A549 (cell line): Measurements from ENCODE around the gene MVB12B. TPM values are rescaled to one million over a fixed set of nuclear protein-coding genes. Genes with fewer than 3 reads are reported as not detected.
A peak's percentile ranks its signal among the peaks of the same experiment; 100 is the strongest.

Experiments
- ATAC-seq, 2 experiments: fragments of 200-7000 bp in 1 of 2; fragments of >200 bp in 1 of 2; cut with Nextera tagmentation in 1 of 2; cut with Tn5 transposase in 1 of 2; 3 replicates each; pipeline versions ENCODE4 v1.8.0 to v1.9.1; 2018 to 2020; ENCODE audit warnings: mild to moderate bottlenecking in 1 of 2, moderate library complexity in 1 of 2
- CTCF ChIA-PET: fragments of 300-600 bp; sonication (Branson Sonifier 250); formaldehyde crosslinking; extraction: SDS; loops from one replicate; lab custom pipeline; 2021; ENCODE audit warnings: antibody characterized with exemption, inconsistent platforms; lab: Yijun Ruan, JAX
- POLR2A ChIA-PET: fragments of 350-600 bp; formaldehyde crosslinking; extraction: SDS; loops from one replicate; lab custom pipeline; 2021; ENCODE audit warnings: antibody characterized with exemption, inconsistent platforms; lab: Yijun Ruan, JAX
- DNase-seq, 2 experiments: peaks; one replicate each; pipeline versions ENCODE4 v3.0.0 to v3.0.0-alpha.2; 2011 to 2016; ENCODE audit warnings: low read depth in 1 of 2, low spot score in 1 of 2
- FAIRE-seq: peaks from 2 replicates; lab custom pipeline; 2011; peaks lifted over from hg19 to GRCh38; lab: Jason Lieb, UNC
- H3K27ac ChIP-seq, 2 experiments: fragments of >200 bp; sonication (Bioruptor Twin); formaldehyde crosslinking; 3 replicates each; pipeline ENCODE4 v1.5.1; 2016 to 2017
- H3K4me1 ChIP-seq: fragments of >200 bp; sonication (Bioruptor Twin); formaldehyde crosslinking; 3 replicates; pipeline ENCODE4 v1.6.1; 2016
- H3K4me2 ChIP-seq: fragments of >200 bp; sonication (Bioruptor Twin); formaldehyde crosslinking; 3 replicates; pipeline ENCODE4 v1.6.1; 2016
- H3K4me3 ChIP-seq: fragments of >200 bp; sonication (Bioruptor Twin); formaldehyde crosslinking; 3 replicates; pipeline ENCODE4 v1.5.1; 2016
- H3K9me3 ChIP-seq: fragments of >200 bp; sonication (Bioruptor Twin); formaldehyde crosslinking; 3 replicates; pipeline ENCODE4 v1.6.1; 2016
- BHLHE40 ChIP-seq: IDR thresholded peaks from 2 replicates; pipeline ENCODE4 v1.6.1; 2012; ENCODE audit warnings: low read depth, low read length, inconsistent platforms
- CBX2 ChIP-seq: fragments of 200-600 bp; sonication (generic); IDR thresholded peaks from 2 replicates; pipeline ENCODE4 v1.6.1; 2016; ENCODE audit warnings: low read depth, mild to moderate bottlenecking, borderline replicate concordance
- CHD4 ChIP-seq: fragments of 200-600 bp; sonication (generic); IDR thresholded peaks from 2 replicates; pipeline ENCODE4 v1.6.1; 2016; ENCODE audit warnings: antibody characterized with exemption, mild to moderate bottlenecking, borderline replicate concordance
- ELK1 ChIP-seq: fragments of 150-350 bp; IDR thresholded peaks from 2 replicates; pipeline ENCODE4 v1.6.1; 2014; ENCODE audit warnings: low read depth, mild to moderate bottlenecking, low read length
- EP300 ChIP-seq, 2 experiments: fragments of >200 bp; sonication (Bioruptor Twin); formaldehyde crosslinking; IDR thresholded peaks; 2 replicates in 1 of 2; 3 replicates in 1 of 2; pipeline ENCODE4 v1.6.1; 2016 to 2017
- FOSB ChIP-seq: fragments of 250-450 bp; sonication (Bioruptor Pico); IDR thresholded peaks from 2 replicates; pipeline ENCODE4 v1.5.0; 2020; ENCODE audit warnings: mild to moderate bottlenecking, moderate library complexity
- GATA3 ChIP-seq: IDR thresholded peaks from 2 replicates; pipeline ENCODE4 v1.6.1; 2012; ENCODE audit warnings: borderline replicate concordance
- HES2 ChIP-seq: fragments of >200 bp; sonication (Bioruptor Twin); formaldehyde crosslinking; IDR thresholded peaks from 2 replicates; pipeline ENCODE4 v1.6.1; 2016
- HOXA7 ChIP-seq: fragments of 250-450 bp; sonication (Bioruptor Pico); IDR thresholded peaks from 2 replicates; pipeline ENCODE4 v1.5.0; 2020; ENCODE audit warnings: mild to moderate bottlenecking, moderate library complexity
- KDM5A ChIP-seq: fragments of 200-600 bp; sonication (generic); IDR thresholded peaks from 2 replicates; pipeline ENCODE4 v1.6.1; 2016; ENCODE audit warnings: antibody characterized with exemption, mild to moderate bottlenecking
- MAX ChIP-seq: IDR thresholded peaks from 2 replicates; pipeline ENCODE4 v1.6.1; 2012
- MAZ ChIP-seq: fragments of 150-350 bp; IDR thresholded peaks from 2 replicates; pipeline ENCODE4 v1.6.1; 2014; ENCODE audit warnings: antibody characterized with exemption, low read depth, low read length, borderline replicate concordance
- NFE2L2 ChIP-seq: fragments of 150-350 bp; conservative IDR thresholded peaks from 2 replicates; pipeline ENCODE4 v1.6.1; 2014; ENCODE audit warnings: low read length
- NR3C1 ChIP-seq: fragments of >200 bp; sonication (Bioruptor Twin); formaldehyde crosslinking; IDR thresholded peaks from 3 replicates; pipeline ENCODE4 v1.6.1; 2017
- PHF8 ChIP-seq: fragments of 200-600 bp; sonication (generic); IDR thresholded peaks from 2 replicates; pipeline ENCODE4 v1.6.1; 2016; ENCODE audit warnings: low read depth, mild to moderate bottlenecking, antibody characterized with exemption, moderate library complexity, borderline replicate concordance
- POLR2A ChIP-seq: IDR thresholded peaks from 2 replicates; pipeline ENCODE4 v1.6.1; 2012; ENCODE audit warnings: mild to moderate bottlenecking, low read length
- POLR2AphosphoS2 ChIP-seq: conservative IDR thresholded peaks from 2 replicates; pipeline ENCODE4 v1.6.1; 2012; ENCODE audit warnings: low read length, improper control_type of control experiment, inconsistent platforms
- RARB ChIP-seq: fragments of 250-450 bp; sonication (Bioruptor Pico); IDR thresholded peaks from 2 replicates; pipeline ENCODE4 v1.8.0; 2021; ENCODE audit warnings: mild to moderate bottlenecking, moderate library complexity
- RCOR1 ChIP-seq: fragments of 150-350 bp; IDR thresholded peaks from 2 replicates; pipeline ENCODE4 v1.6.1; 2014; ENCODE audit warnings: antibody characterized with exemption, low read length, low read depth
- REST ChIP-seq: fragments of 200-600 bp; sonication (generic); IDR thresholded peaks from 2 replicates; pipeline ENCODE4 v1.6.1; 2016; ENCODE audit warnings: antibody characterized with exemption, mild to moderate bottlenecking, moderate library complexity
- TFCP2L1 ChIP-seq: fragments of 250-450 bp; sonication (Bioruptor Pico); IDR thresholded peaks from 2 replicates; pipeline ENCODE4 v1.5.0; 2021; ENCODE audit warnings: mild to moderate bottlenecking
- TP53 ChIP-seq: fragments of 250-450 bp; sonication (Bioruptor Pico); IDR thresholded peaks from 2 replicates; pipeline ENCODE4 v1.5.0; 2021; ENCODE audit warnings: mild to moderate bottlenecking, moderate library complexity
- USF2 ChIP-seq: fragments of 450-650 bp; IDR thresholded peaks from 2 replicates; pipeline ENCODE4 v1.6.1; 2014; ENCODE audit warnings: antibody characterized with exemption
- ZC3H11A ChIP-seq: fragments of 450-650 bp; IDR thresholded peaks from 2 replicates; pipeline ENCODE4 v1.6.1; 2014; ENCODE audit warnings: antibody characterized with exemption, mild to moderate bottlenecking
- WGBS: methylation state at CpG from one replicate; pipeline ENCODE4 v1.1.6; 2017; ENCODE audit errors: missing lambda C conversion rate; 5-methylcytosine and 5-hydroxymethylcytosine counted together
- polyA plus RNA-seq, 4 experiments: library from polyadenylated mRNA; depleted of rRNA in 3 of 4; stranded (reverse); fragments of >200 nt; fragmentation: RNase III in 1 of 4; extraction: RNeasy Plus Mini Kit Qiagen cat#74134 plus additional on column Dnase treatment in 1 of 4; gene quantifications; 2 replicates in 3 of 4; 3 replicates in 1 of 4; pipeline ENCODE4 v1.2.3, GENCODE V29; 2011 to 2017

MVB12B gene
- polyA plus RNA-seq, 2 of the 4 experiments (the other 2 are of a cell fraction), result 4.6 to 5.9 TPM

- ATAC-seq, result no peak
- Histone ChIP-seq H3K4me3 (no peak overlapping the region), H3K9me3 (no peaks in the 10 kb centered on the region), H3K27ac (no peak overlapping the region), H3K4me2 (no peak overlapping the region), H3K4me1 (no peaks in the 10 kb centered on the region)
- DNase-seq, result no peak
- WGBS, result 93% methylated on average over 2 of the region's 2 CpGs
- no peak for FAIRE-seq
- TF ChIP-seq POLR2A (no peak), ELK1 (no peak), HES2 (no peak), PHF8 (no peak), KDM5A (no peak), GATA3 (no peak), BHLHE40 (no peak), EP300 (IDR thresholded peaks at IDR 0.05) (no peak), CBX2 (no peak), RARB (no peak), MAZ (no peak), ZC3H11A (no peak), HOXA7 (no peak), POLR2AphosphoS2 (no peak), RCOR1 (no peak), FOSB (CRISPR knock-in tag) (no peak), NFE2L2 (no peak)
- ChIA-PET CTCF (interaction anchor here (2.4 to 3.3 kb wide), 2 partner anchors 39 to 54 kb away, joined by 9 to 14 read pairs; no protein-coding TSS in a partner anchor), POLR2A (no interaction called here)
These were observed 111.1 kb downstream of the MVB12B start for GRCh38 chr9:126437701-126438100.

- no peak for TF ChIP-seq REST
- TF ChIP-seq HES2, result no peak
- TF ChIP-seq RCOR1, result no peak
- TF ChIP-seq RARB, result no peak
- TF ChIP-seq TFCP2L1, result no peak
- POLR2A ChIA-PET, result no interaction called here
- no peak for FAIRE-seq
- H3K4me2 ChIP-seq, result no peak overlapping the region
- 84% methylated on average over 11 of the region's 13 CpGs for WGBS
- CTCF ChIA-PET, result interaction anchor here (1.5 to 2.4 kb wide), 2 partner anchors 52 to 252 kb away, joined by 3 to 9 read pairs; no protein-coding TSS in a partner anchor
- no peaks in the 10 kb centered on the region for H3K4me1 ChIP-seq
- ATAC-seq, result no peak
- H3K27ac ChIP-seq, result no peak overlapping the region
- H3K4me3 ChIP-seq, result no peak overlapping the region
- no peak for DNase-seq
- H3K9me3 ChIP-seq, result no peaks in the 10 kb centered on the region
These were observed 112.2 kb downstream of the MVB12B start for GRCh38 chr9:126438741-126439401.

GRCh38 chr9:126439402-126439765 is 112.8 kb downstream of the MVB12B start:
- POLR2A ChIA-PET, result no interaction called here
- TF ChIP-seq RCOR1, result no peak
- TF ChIP-seq USF2, result no peak
- no peak for TF ChIP-seq POLR2A
- TF ChIP-seq EP300 (IDR thresholded peaks at IDR 0.05), result no peak
- TF ChIP-seq CHD4, result no peak
- TF ChIP-seq NR3C1, result no peak
- no peak for TF ChIP-seq REST
- no peak for TF ChIP-seq TP53 (CRISPR knock-in tag)
- TF ChIP-seq PHF8, result no peak
- TF ChIP-seq MAX, result no peak

More at GRCh38 chr9:126439402-126439765, 112.8 kb downstream of the MVB12B start:
- Histone ChIP-seq H3K27ac (no peak overlapping the region), H3K4me2 (no peak overlapping the region), H3K9me3 (no peaks in the 10 kb centered on the region), H3K4me1 (no peaks in the 10 kb centered on the region), H3K4me3 (no peak overlapping the region)
- DNase-seq (no peak), FAIRE-seq (peak; percentile 54), ATAC-seq (no peak; a peak in 1 of 6 replicates)
- 49% methylated on average over 5 of the region's 5 CpGs for WGBS
- CTCF ChIA-PET, result interaction anchor here (1.4 to 2.4 kb wide), 3 partner anchors 12 to 251 kb away, joined by 3 to 9 read pairs (median 4); no protein-coding TSS in a partner anchor
